Left cardiac atrium (tissue), 4 donors: Measurements from ENCODE around the gene CHCHD5. TPM values are rescaled to one million over a fixed set of nuclear protein-coding genes. Genes with fewer than 3 reads are reported as not detected.
"Not testable (repeated sequence)": the region's sequence is repeated elsewhere in the genome, so short reads cannot be mapped to it uniquely, and the experiment has no call there.

ENCODE experiments used
- ATAC-seq, 2 donors: fragments of 200-7000 bp; cut with Tn5 transposase; one replicate each; pipeline ENCODE4 v1.9.1; 2020; ENCODE audit warnings: mild to moderate bottlenecking in 2 of 2, moderate library complexity in 2 of 2
- DNase-seq: peaks from one replicate; pipeline ENCODE4 v3.0.0-alpha.2; 2020
- intact Hi-C, 2 donors: fragments of 100-400 bp; cut with DNase I; formaldehyde crosslinking; loops; one replicate each; pipeline versions ENCODE4 v1.14.1 to v1.15.1; 2022 to 2023
- total RNA-seq, 2 donors: library from RNA; stranded (reverse); fragmentation: NEBNext Ultra II Directional; extraction: Animal tissue kit (Norgen Biotek cat#: 25700); gene quantifications; one replicate each; pipeline ENCODE4 v1.2.1, GENCODE V29; 2021
- donor health status: DM: no; HTN: yes; CAD: no.
- donor health status: DM: no; HTN: yes; CAD: no; lungs with severe emphysema.
- donor health status: DM: yes; HTN: yes; CAD: no.
- donor health status: Dilated cardiomyopathy.

CHCHD5 gene
- total RNA-seq, 2 donors from 2014 or later, result 21.7 to 24.0 TPM

DNA sequence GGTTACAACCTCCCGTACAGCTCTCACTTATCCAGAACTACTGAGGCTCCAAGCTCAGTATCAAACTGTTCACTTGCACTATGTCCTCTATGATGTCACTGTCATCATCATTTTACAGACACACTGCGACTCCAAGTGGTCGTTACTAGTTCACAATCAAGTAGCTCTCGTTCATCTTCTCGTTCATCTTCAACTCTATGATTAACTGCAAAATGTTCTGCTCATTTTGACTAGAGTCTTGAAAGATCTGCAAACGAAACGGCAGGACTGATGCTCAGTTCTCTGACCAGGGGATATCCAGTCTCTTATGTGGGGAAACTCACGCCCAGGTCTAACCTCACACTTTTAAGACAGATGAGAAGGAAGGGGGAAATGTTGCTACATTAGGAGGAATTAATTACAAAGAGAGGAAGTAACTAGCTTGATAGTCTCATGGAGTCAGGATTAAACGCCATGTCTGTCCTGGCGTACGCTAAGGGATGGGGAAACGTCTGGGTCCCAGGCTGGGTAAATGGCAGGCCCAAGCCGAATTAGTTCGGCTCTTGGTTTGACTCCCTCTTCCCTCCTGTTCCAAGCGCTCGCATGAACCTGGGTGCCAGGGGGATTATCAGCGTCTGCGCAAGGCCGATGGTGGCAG, 794 bp upstream of the CHCHD5 start:
- intact Hi-C loops, result no loop called here
- DNase-seq (no peak), ATAC-seq (no peak)

DNA sequence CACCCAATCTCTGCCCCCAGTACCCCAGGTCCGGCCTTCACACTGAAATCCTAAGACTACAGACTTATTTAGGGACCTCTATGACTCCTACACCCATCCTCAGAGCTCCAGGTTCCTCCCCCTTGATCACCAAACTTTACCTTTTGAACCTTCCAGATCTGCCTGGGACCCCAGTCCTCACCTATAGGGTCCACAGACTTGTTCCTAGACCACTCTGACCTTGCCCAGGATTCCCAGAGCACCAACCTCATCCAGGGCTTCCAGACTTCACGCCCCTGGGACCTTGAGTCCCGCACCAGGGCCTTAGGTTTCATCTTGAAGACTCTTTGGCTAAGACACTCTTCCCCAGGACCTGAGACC, 462 bp downstream of the CHCHD5 start:
- intact Hi-C loops, result no loop called here
- ATAC-seq (no peak), DNase-seq (no peak)

GRCh38 chr2:112585400-112585799, 991 bp downstream of the CHCHD5 start:
- intact Hi-C loops, result no loop called here
- DNase-seq (no peak), ATAC-seq (no peak)

- no peak for ATAC-seq
- intact Hi-C loops, result no loop called here
These were observed 1.6 kb downstream of the CHCHD5 start for GRCh38 chr2:112585873-112586464.

GRCh38 chr2:112588611-112589045, 4.2 kb downstream of the CHCHD5 start:
- intact Hi-C loops, result no loop called here
- ATAC-seq (no peak), DNase-seq (no peak)

More at GRCh38 chr2:112585873-112586464, 1.6 kb downstream of the CHCHD5 start:
- DNase-seq, result no peak

DNA sequence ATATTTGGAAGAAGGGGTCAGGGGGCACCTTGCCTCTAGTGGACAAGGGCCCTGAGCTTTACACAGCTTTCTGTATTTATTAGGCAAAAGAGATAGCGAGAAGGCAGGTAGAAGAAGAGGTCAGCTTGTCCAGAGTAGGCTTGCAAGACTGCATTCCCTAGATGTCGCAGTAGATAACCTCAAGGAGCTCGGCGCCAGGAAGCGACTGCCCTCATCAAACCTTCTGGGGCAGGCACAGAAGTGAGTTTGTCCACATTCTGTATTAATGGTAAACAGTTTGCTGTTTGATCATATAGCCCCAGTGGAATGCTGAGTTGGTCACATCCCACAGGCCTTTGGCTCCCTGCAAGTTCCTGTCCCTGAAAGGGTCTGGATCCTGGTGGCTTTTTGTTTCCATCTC, 7.0 kb downstream of the CHCHD5 start:
- ATAC-seq, result no peak
- intact Hi-C loops, result no loop called here
- no peak for DNase-seq

GRCh38 chr2:112593736-112594135, 9.3 kb downstream of the CHCHD5 start:
- intact Hi-C loops, result no loop called here
- ATAC-seq, result no peak
- no peak for DNase-seq

DNA sequence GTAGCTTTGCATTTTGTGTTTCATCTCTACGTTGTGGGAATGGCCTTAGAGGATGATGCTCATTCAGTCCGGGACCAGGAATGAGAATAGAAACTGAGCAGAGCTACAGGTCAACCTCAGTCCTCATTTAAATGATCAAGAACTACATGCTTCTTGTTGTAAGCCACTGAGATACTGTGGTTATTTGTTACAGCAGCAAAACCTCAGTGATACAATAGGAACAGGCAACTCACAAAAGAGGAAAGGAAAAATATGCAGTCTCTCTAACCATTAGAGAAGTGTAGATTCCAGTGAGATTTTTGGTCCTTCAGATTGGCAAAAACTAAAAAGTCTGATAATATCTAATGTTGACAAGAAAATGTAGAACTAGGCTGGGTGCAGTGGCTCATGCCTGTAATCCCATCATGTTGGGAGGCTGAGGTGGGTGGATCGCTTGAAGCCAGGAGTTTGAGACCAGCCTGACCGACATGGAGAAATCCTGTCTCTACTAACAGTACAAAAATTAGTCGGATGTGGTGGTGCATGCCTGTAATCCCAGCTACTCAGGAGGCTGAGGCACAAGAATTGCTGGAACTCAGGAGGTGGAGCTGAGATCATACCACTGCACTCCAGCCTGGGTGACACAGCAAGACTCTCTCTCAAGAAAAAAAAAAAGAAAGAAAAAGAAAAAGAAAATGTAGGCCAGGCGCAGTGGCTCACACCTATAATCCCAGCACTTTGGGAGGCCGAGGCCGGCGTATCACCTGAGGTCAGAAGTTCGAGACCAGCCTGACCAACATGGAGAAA, 13.3 kb downstream of the CHCHD5 start:
- no peak for ATAC-seq
- intact Hi-C loops, result no loop called here

GRCh38 chr2:112600634-112601033, 16.2 kb downstream of the CHCHD5 start:
- intact Hi-C loops, result loop anchor here (5.0 kb wide), 1 partner anchor 127 kb away; no protein-coding TSS in a partner anchor
- ATAC-seq (no peak), DNase-seq (no peak)

More for the DNA sequence above, 13.3 kb downstream of the CHCHD5 start:
- no peak for DNase-seq

DNA sequence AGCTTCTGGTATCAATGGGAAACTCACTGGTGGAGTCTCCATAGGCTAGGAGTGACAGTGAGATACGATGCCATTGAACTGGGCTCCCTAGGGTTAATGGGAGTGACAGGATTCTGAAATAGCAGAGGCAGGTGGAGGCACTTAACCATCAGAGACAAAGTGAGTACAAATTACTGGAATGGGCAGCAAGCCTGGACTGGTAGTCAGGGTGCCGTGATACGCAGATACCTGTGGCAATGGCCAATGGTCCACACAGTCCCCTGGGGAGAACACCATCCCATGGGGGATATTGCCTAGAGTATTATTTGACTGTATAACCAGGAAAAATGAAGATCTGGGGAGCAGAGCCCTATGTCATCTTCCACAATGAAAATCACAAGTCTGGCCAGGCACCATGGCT, 17.3 kb downstream of the CHCHD5 start:
- DNase-seq (no peak), ATAC-seq (no peak)
- intact Hi-C loops, result loop anchor here (5.0 kb wide), 1 partner anchor 126 kb away; no protein-coding TSS in a partner anchor

- DNase-seq (no peak), ATAC-seq (no peak)
- intact Hi-C loops, result loop anchor here (5.0 kb wide), 1 partner anchor 124 kb away; no protein-coding TSS in a partner anchor
These were observed 18.5 kb downstream of the CHCHD5 start for GRCh38 chr2:112602917-112603316.

DNA sequence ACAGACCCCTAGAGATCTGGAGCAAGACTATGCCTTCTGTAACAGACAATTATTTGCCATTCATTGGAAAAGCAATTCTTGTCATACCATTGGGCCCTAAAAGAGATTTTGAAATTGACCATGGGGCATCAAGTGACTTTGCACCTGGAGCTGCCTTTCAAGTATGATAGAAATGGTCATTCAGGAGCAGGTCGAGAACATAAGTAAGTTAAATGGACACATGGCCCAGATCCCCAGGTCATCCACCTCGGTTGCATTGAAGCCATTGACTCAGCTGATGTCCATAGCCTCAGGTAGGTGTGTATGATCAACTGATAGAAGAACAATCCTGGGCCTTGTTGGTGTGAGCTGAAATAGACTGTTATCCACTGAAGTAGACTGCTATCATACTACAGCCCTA, 19.3 kb downstream of the CHCHD5 start:
- intact Hi-C loops, result loop anchor here (5.0 kb wide), 1 partner anchor 124 kb away; no protein-coding TSS in a partner anchor
- no peak for ATAC-seq
- DNase-seq, result no peak

GRCh38 chr2:112604952-112605351, 20.5 kb downstream of the CHCHD5 start:
- ATAC-seq, result no peak
- DNase-seq, result no peak
- intact Hi-C loops, result loop anchor here (5.0 kb wide), 1 partner anchor 122 kb away; no protein-coding TSS in a partner anchor

DNA sequence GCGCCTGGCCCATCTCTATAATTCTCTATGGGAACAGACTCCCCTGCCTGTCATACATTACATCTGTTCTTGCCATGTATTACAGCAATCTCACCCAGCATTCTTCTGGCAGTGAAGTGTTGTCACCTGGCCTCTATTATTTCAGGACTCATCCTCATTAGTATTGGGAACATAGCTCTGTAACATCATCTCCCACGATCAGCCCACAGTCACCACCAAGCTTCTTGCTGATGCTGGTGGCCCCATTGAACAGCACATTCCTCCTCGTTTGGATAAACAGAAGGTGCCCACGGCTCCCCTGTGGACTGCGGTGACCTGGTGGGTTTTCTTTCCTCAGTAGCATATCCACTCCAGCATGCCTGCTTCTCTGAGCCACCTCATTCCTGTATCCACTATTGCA, 21.5 kb downstream of the CHCHD5 start:
- ATAC-seq, result no peak
- DNase-seq, result no peak
- intact Hi-C loops, result no loop called here

GRCh38 chr2:112606547-112606946, 22.1 kb downstream of the CHCHD5 start:
- intact Hi-C loops, result no loop called here
- DNase-seq (no peak), ATAC-seq (no peak)

- DNase-seq (no peak), ATAC-seq (no peak)
- intact Hi-C loops, result no loop called here
These were observed 23.4 kb downstream of the CHCHD5 start for GRCh38 chr2:112607680-112608438.

DNA sequence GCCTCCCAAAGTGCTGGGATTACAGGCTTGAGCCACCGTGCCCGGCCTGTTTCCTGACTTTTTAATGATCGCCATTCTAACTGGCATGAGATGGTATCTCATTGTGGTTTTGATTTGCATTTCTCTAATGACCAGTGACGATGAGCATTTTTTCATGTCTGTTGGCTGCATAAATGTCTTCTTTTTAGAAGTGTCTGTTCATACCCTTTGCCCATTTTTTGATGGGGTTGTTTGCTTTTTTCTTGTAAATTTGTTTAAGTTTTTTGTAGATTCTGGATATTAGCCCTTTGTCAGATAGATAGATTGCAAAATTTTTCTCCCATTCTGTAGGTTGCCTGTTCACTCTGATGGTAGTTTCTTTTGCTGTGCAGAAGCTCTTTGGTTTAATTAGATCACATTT, 24.9 kb downstream of the CHCHD5 start:
- ATAC-seq, DNase-seq, intact Hi-C loops: not testable (repeated sequence)

- intact Hi-C loops, ATAC-seq, DNase-seq: not testable (repeated sequence)
These were observed 27.9 kb downstream of the CHCHD5 start for GRCh38 chr2:112612283-112612682.

- intact Hi-C loops, result no loop called here
- ATAC-seq, result no peak
- DNase-seq, result no peak
These were observed 29.9 kb downstream of the CHCHD5 start for GRCh38 chr2:112614201-112614840.
